ENCODE results near the gene GLMN. TPM values are rescaled to one million over a fixed set of nuclear protein-coding genes. Genes with fewer than 3 reads are reported as not detected.

The GLMN gene
- total RNA-seq, 1 experiment from 2014 or later: 14.3 TPM

GRCh38 chr1:92228401-92228800, 70.4 kb downstream of the GLMN start:
- DNase-seq (ENCODE audit: low read depth, low spot score): no peak
- in situ Hi-C loops (cut with HindIII; ENCODE audit: low pct_unique_long_range_greater_than_20kb, low sequenced_read_pairs): no loop called here

- in situ Hi-C loops (cut with HindIII; ENCODE audit: low pct_unique_long_range_greater_than_20kb, low sequenced_read_pairs): no loop called here
- no peak for DNase-seq (ENCODE audit: low read depth, low spot score)
Observed at GRCh38 chr1:92219028-92219427, 79.8 kb downstream of the GLMN start.

- in situ Hi-C loops (cut with HindIII; ENCODE audit: low pct_unique_long_range_greater_than_20kb, low sequenced_read_pairs): no loop called here
- no peak for DNase-seq (ENCODE audit: low read depth, low spot score)
Observed at GRCh38 chr1:92218559-92218958, 80.2 kb downstream of the GLMN start.

DNA sequence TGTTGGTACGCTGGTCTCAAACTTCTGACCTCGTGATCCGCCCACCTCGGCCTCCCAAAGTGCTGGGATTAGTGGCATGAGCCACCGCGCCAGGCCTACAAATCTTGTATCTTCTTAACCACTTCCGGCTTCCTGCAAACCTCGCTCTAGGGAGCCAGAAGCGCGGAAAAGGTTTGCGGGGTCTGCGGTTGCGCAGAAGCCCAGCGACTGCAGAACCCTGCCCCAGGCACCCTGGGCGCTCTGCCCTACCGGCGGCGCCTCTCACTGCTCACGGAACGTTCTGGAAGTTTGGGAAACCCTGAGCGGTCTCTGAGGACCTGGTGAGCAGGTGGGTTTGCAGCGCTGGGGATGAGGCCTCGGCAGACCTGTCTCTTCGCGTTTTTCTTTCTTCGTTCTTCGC, 81.1 kb downstream of the GLMN start, which contains the start of gene C1orf146:
C1orf146 (plus strand) TSS at position 195 of the 400 bp plus-strand sequence. CDS start 13,506 bp downstream, outside the sequence.
- DNase-seq (ENCODE audit: low read depth, low spot score): no peak
- in situ Hi-C loops (cut with HindIII; ENCODE audit: low pct_unique_long_range_greater_than_20kb, low sequenced_read_pairs): no loop called here

DNA sequence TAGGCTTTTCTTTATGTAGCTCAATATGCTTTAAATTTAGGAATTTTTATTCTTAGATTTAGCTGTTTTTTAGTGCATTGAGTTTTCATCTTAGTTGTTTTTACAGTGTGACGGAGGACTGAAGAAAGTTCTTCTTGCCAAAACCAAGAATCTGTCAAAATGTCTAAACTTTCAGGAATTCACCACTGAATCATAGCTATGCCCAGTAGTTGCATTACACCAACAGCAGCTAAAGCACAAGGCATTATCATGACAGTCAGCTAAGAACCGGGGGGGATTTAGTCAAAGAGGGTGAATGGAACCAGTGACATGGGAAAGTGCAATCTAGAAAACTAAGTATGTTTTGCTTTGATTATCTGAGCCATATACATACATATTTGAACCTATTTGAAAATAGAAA, 87.6 kb downstream of the GLMN start:
- DNase-seq (ENCODE audit: low read depth, low spot score): no peak

DNA sequence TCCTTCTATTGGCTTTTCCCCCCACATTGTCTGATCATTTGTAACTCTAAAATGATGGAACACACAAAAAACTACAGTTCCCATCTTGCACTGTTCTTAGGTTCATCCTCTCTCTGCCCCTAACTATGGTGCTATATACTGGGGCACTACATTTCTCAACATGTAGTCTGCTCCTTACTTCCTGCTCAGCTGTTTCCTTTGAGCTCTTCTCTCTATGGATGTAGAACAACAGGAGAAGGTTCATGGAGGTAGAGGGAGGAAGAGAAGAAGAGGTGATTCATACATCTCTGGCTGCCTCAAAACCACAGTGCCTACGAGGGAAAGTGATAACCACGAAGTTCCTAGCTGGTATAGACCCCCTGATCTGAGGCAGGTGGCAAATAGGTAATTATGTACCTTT, 88.1 kb downstream of the GLMN start:
- in situ Hi-C loops (cut with HindIII; ENCODE audit: low pct_unique_long_range_greater_than_20kb, low sequenced_read_pairs): no loop called here
- DNase-seq (ENCODE audit: low read depth, low spot score): no peak

More for the DNA sequence above, 87.6 kb downstream of the GLMN start:
- in situ Hi-C loops (cut with HindIII; ENCODE audit: low pct_unique_long_range_greater_than_20kb, low sequenced_read_pairs): no loop called here

GRCh38 chr1:92203105-92203504, 95.7 kb downstream of the GLMN start:
- in situ Hi-C loops (cut with HindIII; ENCODE audit: low pct_unique_long_range_greater_than_20kb, low sequenced_read_pairs): no loop called here
- no peak for DNase-seq (ENCODE audit: low read depth, low spot score)

DNA sequence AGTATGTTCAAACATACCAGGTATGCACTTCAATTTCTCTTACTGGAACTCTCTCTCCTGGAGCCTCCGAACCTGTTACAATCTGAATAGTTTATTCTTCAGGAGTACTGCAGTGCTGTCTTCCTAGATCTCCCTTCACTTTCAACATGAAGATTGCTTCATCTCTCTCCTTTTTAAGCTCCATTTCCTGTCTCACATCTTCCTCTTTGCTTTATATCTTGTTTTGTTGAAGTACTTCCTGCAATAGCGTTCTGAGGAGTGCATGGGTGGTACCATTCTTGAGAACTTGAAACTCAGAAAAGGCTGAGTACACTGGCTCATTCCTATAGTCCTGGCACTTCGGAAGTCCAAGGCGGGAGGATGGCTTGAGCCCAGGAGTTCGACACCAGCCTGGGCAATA, 96.8 kb downstream of the GLMN start:
- in situ Hi-C loops (cut with HindIII; ENCODE audit: low pct_unique_long_range_greater_than_20kb, low sequenced_read_pairs): no loop called here
- DNase-seq (ENCODE audit: low read depth, low spot score): no peak

Other genes with a start within 250 kb of the GLMN start
- gene SETSIP, start 223.6 kb downstream of the GLMN start, total RNA-seq (2014; rRNA removed; shearing (Covaris generic)): not detected in 2 replicates
- 2.9 and 4.2 TPM in 2 replicates for gene BTBD8, start 218.6 kb downstream of the GLMN start, total RNA-seq (2014; rRNA removed; shearing (Covaris generic))
- gene C1orf146, start 81.1 kb downstream of the GLMN start, total RNA-seq (2014; rRNA removed; shearing (Covaris generic)): not detected in 2 replicates
- 22.6 TPM in 2 replicates for gene RPAP2, start 72 bp upstream of the GLMN start, total RNA-seq (2014; rRNA removed; shearing (Covaris generic))
- 0.08 and 0.61 TPM in 2 replicates for gene GFI1, start 187.9 kb upstream of the GLMN start, total RNA-seq (2014; rRNA removed; shearing (Covaris generic))